Peyer's patch (tissue), 4 donors: ENCODE data around the gene ADCY6. TPM values are rescaled to one million over a fixed set of nuclear protein-coding genes. Genes with fewer than 3 reads are reported as not detected.
A peak's percentile ranks its signal among the peaks of the same experiment; 100 is the strongest.

Experiments used
- DNase-seq, 3 donors: peaks; one replicate each; pipeline ENCODE4 v3.0.0-alpha.2; 2017 to 2019
- H3K27ac ChIP-seq, 4 donors: fragments of 200-600 bp; sonication (generic); one replicate each; pipeline ENCODE4 v1.5.1; 2016 to 2019
- H3K27me3 ChIP-seq, 2 donors: fragments of 200-600 bp; sonication (generic); one replicate each; pipeline ENCODE4 v1.5.1; 2019
- H3K36me3 ChIP-seq, 3 donors: fragments of 200-600 bp; sonication (generic); one replicate each; pipeline ENCODE4 v1.5.1; 2016 to 2019
- H3K4me1 ChIP-seq, 4 donors: fragments of 200-600 bp; sonication (generic); one replicate each; pipeline ENCODE4 v1.5.1; 2016 to 2019
- H3K4me3 ChIP-seq, 4 donors: fragments of 200-600 bp; sonication (generic); 1 replicate in 3 of 4; 2 replicates in 1 of 4; pipeline ENCODE4 v1.5.1; 2016 to 2019; ENCODE audit warnings: mild to moderate bottlenecking in 1 of 4
- H3K9me3 ChIP-seq, 4 donors: fragments of 200-600 bp; sonication (generic); one replicate each; pipeline ENCODE4 v1.5.1; 2016 to 2019; ENCODE audit warnings: mild to moderate bottlenecking in 1 of 4
- POLR2A ChIP-seq, 2 donors: fragments of 450-650 bp; IDR thresholded peaks; one replicate each; pipeline ENCODE4 v1.5.1; 2017; ENCODE audit warnings: antibody characterized with exemption in 2 of 2, mild to moderate bottlenecking in 2 of 2, moderate library complexity in 2 of 2
- total RNA-seq, 4 donors: library from RNA; depleted of rRNA; stranded (reverse); fragments of >200 nt; gene quantifications; one replicate each; pipeline ENCODE4 v1.1.0, GENCODE V29; 2016
- TF ChIP-seq, protein P1 (sequence below), 6 experiments: fragments of 450-650 bp in 4 of 6; fragments of 200-600 bp in 2 of 6; sonication (generic) in 1 of 6; IDR thresholded peaks; one replicate each; pipeline ENCODE4 v1.5.1; 2017 to 2019; ENCODE audit warnings: antibody characterized with exemption in 6 of 6, mild to moderate bottlenecking in 3 of 6, moderate library complexity in 1 of 6

The ADCY6 gene
- total RNA-seq, 4 donors from 2014 or later, result 71.3 to 175 (median 129) TPM

DNA sequence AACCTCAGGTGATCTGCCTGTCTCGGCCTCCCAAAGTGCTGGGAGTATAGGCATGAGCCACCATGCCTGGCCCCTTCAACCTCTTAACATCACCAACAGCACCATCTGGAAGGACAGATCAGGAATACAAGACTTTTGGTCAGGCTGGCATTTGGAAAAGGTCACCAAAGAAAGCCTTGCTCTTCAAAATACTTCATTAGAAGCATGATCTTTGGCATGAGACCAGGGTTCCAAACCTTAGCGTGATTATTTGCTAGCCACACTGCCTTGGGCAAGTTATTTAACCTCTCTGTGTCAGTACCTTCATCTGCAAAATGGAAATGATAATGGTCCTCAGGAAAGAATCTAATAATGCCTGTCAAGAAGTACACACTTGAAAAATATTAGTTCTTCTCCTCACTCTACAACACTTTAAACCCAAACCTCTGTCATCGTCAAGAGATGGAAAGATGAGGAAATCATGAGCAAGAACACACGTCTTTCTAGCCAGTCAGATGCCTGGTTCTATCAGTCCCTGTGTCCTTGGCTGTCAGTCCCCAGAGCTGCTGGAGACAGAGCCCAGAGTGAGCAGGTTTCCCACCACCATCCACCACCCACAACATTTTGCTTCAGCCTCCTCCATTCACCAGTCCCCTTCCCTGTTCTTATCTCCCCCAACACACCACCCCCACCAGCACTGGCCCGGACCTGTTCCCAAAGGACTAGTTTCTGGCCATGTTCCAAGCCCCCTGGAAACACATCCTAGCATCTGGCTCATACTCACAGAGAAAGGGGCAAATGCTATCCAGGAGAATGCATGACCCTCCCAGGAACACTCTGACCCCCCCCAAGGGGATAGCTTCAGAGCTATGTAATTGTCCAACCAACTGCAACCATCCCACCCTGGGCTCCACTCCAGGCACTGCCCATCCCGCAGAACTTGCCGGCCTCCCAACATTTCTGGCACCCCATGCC lies 2.0 kb downstream of the ADCY6 start:
- Histone ChIP-seq H3K4me1 (peaks cover 0 to 41% (median 6%) of the 10 kb centered on the region in 4 donors), H3K27me3 (no peaks in the 10 kb centered on the region), H3K9me3 (no peaks in the 10 kb centered on the region), H3K27ac (peak overlapping the region in 2 of 4 donors; percentile 91 to 97), H3K4me3 (peak overlapping the region in 2 of 4 donors; percentile 91 to 96), H3K36me3 (peaks cover 0 to 13% (median 0%) of the 10 kb centered on the region in 3 donors)
- no peak for DNase-seq
- TF ChIP-seq, protein P1, sequence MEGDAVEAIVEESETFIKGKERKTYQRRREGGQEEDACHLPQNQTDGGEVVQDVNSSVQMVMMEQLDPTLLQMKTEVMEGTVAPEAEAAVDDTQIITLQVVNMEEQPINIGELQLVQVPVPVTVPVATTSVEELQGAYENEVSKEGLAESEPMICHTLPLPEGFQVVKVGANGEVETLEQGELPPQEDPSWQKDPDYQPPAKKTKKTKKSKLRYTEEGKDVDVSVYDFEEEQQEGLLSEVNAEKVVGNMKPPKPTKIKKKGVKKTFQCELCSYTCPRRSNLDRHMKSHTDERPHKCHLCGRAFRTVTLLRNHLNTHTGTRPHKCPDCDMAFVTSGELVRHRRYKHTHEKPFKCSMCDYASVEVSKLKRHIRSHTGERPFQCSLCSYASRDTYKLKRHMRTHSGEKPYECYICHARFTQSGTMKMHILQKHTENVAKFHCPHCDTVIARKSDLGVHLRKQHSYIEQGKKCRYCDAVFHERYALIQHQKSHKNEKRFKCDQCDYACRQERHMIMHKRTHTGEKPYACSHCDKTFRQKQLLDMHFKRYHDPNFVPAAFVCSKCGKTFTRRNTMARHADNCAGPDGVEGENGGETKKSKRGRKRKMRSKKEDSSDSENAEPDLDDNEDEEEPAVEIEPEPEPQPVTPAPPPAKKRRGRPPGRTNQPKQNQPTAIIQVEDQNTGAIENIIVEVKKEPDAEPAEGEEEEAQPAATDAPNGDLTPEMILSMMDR (IDR thresholded peaks at IDR 0.05), result no peak
- TF ChIP-seq POLR2A (IDR thresholded peaks at IDR 0.05), result no peak

DNA sequence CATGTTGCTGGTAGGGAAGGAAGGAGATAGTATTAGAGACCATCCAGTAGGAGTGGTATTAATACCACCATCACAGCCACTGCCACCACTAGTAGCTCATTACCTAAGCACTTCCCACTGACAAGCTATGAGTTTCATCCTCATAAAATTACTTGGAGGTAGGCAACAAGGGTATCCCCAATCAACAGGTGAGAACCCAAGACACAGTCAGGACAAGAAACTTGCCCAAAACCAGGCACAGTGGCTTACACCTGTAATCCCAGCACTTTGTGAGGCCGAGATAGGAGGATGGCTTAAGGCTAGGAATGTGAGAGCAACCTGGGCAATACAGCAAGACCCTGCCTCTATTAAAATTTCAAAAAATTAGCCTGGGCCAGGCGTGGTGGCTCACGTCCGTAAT lies 5.5 kb downstream of the ADCY6 start:
- H3K27ac ChIP-seq, result no peak overlapping the region
- H3K4me1 ChIP-seq, result peaks cover 0 to 55% (median under 1%) of the 10 kb centered on the region in 4 donors
- DNase-seq, result no peak
- peaks cover 0 to 13% (median 0%) of the 10 kb centered on the region in 3 donors for H3K36me3 ChIP-seq
- no peaks in the 10 kb centered on the region for H3K9me3 ChIP-seq
- H3K4me3 ChIP-seq, result no peak overlapping the region
- H3K27me3 ChIP-seq, result no peaks in the 10 kb centered on the region
- TF ChIP-seq, protein P1 (IDR thresholded peaks at IDR 0.05), result no peak
- TF ChIP-seq POLR2A (IDR thresholded peaks at IDR 0.05), result no peak

DNA sequence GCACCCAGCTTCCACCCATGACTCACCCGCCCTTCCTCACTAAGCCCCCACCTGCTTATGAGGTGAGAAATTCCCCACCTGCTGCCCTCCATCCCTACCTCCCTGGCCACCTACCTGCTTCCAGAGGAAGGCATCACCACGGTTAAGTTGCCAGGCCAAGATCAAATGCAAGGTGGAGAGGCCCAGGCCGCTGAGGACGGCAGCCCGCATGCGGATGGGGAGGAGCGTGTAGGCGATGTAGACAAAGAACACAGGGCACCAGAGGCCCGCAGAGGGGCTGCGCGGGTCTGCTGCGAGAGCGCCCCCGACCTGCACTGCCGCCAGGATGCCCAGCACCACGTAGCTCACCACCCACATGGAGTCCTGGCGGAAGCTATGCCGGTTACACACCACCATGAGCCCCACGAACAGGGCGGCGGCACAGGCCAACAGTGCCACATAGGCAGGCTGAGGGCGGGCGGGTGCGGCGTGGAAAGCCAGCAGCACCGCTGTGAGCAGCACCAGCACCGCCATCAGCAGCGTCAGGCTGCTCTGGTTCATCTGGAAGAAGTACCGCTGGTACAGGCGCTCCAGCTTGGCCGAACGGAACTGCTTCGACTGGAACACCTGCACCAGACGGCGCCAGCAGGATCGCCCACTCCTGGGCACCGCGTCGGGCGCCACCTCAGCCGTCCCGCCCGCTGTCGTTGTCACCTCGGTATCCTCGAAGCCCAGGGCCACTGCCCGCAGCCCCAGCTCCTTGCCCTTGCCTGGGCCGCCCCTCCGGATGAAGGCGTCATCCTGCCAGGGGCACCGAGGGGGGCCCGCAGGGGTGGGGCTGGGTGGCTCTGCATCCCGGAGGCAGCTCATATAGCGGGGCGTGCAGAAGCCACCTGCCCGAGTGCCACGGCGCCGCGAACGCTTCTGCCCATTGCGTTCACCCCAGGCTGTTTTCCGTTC lies 6.2 kb downstream of the ADCY6 start:
- Histone ChIP-seq H3K27me3 (no peaks in the 10 kb centered on the region), H3K27ac (no peak overlapping the region), H3K4me1 (peaks cover 0 to 53% (median 0%) of the 10 kb centered on the region in 4 donors), H3K9me3 (no peaks in the 10 kb centered on the region), H3K36me3 (peaks cover 0 to 20% (median 0%) of the 10 kb centered on the region in 3 donors), H3K4me3 (no peak overlapping the region)
- DNase-seq, result no peak
- TF ChIP-seq, protein P1 (IDR thresholded peaks at IDR 0.05), result no peak
- no peak for TF ChIP-seq POLR2A (IDR thresholded peaks at IDR 0.05)

DNA sequence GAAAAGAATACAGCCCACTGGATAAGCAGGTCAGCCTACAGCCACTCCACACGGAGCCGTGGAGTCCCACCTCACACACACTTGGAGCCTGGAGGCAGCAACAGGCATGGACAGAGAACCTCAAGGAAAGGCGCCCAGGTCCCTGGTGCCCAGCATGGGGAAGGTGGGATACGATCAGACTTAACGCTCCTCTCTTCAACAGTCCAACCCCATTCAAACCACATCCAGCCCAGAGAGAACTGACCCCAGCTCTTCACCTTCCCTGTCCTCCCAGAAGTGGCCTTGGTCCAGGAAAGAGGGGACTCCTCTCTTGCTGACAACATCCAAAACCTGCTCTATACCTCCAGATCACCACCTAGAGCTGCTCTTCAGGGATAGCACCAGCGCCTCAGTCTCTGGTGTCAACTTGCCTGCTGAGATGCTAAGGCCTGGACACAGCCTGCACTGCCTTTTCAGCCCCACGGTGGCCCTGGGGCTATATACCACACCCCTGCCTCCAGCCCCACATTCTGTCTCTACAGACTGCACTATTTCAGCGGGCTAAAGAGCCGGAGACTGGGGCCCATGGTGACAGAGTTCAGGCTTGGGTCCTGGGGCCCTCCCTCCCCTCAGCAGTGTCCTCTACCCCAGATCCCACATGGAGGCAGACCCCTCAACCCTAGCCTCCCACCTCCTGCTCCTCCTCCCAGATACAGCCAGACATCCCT lies 7.0 kb downstream of the ADCY6 start:
- Histone ChIP-seq H3K36me3 (peaks cover 0 to 27% (median 0%) of the 10 kb centered on the region in 3 donors), H3K4me1 (peaks cover 0 to 45% (median 0%) of the 10 kb centered on the region in 4 donors), H3K27me3 (no peaks in the 10 kb centered on the region), H3K9me3 (no peaks in the 10 kb centered on the region), H3K27ac (no peak overlapping the region), H3K4me3 (no peak overlapping the region)
- TF ChIP-seq POLR2A (IDR thresholded peaks at IDR 0.05), result no peak
- TF ChIP-seq, protein P1 (IDR thresholded peaks at IDR 0.05), result no peak
- DNase-seq, result no peak
